B cell (primary cell): ENCODE results near the gene SOX6.

ENCODE experiments used
- CTCF ChIP-seq: fragments of 200-600 bp; IDR thresholded peaks from one replicate; pipeline ENCODE4 v1.8.0; 2022; ENCODE audit warnings: antibody characterized with exemption, mild to moderate bottlenecking
- EZH2 ChIP-seq: IDR thresholded peaks from 2 replicates; pipeline ENCODE4 v1.6.1; 2012; ENCODE audit warnings: borderline replicate concordance, low read depth, mild to moderate bottlenecking, moderate library complexity, low read length; ENCODE audit not compliant: insufficient read depth, poor library complexity, severe bottlenecking

DNA sequence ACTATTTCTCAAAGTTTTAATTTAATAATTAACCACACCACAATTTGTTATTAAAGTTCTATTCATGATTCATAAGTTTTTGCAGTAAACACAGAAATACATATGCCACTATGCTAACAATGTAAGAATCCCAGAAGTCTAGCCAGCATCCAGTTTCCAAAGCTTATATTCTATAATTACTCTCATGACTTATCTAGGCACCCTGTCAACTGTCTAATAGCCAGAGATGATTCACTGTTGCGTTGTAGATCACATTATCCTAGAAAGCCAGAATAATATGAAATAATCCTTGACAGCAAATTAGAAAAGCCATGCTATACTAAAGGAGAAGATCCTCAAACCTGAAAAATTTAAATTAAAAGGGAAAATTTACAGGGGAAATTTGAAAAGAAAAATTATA lies 141.0 kb downstream of the SOX6 start:
- TF ChIP-seq CTCF, result no peak
- TF ChIP-seq EZH2, result no peak
